Rectal smooth muscle tissue (tissue), 1 donor: ENCODE results near the gene PERCC1.

Experiments
- H3K27ac ChIP-seq: one replicate; pipeline ENCODE4 v1.7.0; 2013; ENCODE audit warnings: low read depth, low read length, inconsistent platforms
- H3K27me3 ChIP-seq: one replicate; pipeline ENCODE4 v1.7.0; 2013; ENCODE audit warnings: low read length; ENCODE audit not compliant: control insufficient read depth, insufficient read depth
- H3K36me3 ChIP-seq: one replicate; pipeline ENCODE4 v1.7.0; 2013; ENCODE audit warnings: low read length; ENCODE audit not compliant: control insufficient read depth, insufficient read depth
- H3K4me1 ChIP-seq: one replicate; pipeline ENCODE4 v1.7.0; 2013; ENCODE audit warnings: low read length; ENCODE audit not compliant: control insufficient read depth, insufficient read depth
- H3K4me3 ChIP-seq: one replicate; pipeline ENCODE4 v1.7.0; 2013; ENCODE audit warnings: low read length
- H3K9ac ChIP-seq: one replicate; pipeline ENCODE4 v1.7.0; 2013; ENCODE audit warnings: low read length

The PERCC1 gene

DNA sequence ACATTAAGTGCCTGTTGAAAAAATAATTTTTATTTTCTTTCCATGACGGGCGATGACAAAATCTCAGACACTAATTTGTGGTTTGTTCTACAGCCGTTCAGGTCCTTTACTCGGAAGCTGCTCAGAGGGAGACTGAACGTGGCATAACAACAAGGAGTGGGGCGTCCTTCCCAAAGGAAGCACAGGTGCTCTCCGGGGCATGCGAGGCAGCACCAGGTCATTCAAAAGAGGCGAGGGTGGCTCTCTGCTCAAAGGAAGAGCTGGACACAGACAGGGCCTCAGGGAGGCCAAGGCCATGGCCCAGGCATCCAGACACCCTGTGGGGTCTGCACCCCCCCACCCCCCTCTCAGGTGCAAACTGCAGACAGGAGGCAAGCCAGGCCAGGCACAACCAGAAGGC lies 32.5 kb upstream of the PERCC1 start:
- H3K9ac ChIP-seq: no peak overlapping the region
- no peak overlapping the region for H3K4me3 ChIP-seq
- no peaks in the 10 kb centered on the region for H3K4me1 ChIP-seq
- H3K36me3 ChIP-seq: peaks cover 30% of the 10 kb centered on the region
- H3K27ac ChIP-seq: no peak overlapping the region
- H3K27me3 ChIP-seq: no peaks in the 10 kb centered on the region

DNA sequence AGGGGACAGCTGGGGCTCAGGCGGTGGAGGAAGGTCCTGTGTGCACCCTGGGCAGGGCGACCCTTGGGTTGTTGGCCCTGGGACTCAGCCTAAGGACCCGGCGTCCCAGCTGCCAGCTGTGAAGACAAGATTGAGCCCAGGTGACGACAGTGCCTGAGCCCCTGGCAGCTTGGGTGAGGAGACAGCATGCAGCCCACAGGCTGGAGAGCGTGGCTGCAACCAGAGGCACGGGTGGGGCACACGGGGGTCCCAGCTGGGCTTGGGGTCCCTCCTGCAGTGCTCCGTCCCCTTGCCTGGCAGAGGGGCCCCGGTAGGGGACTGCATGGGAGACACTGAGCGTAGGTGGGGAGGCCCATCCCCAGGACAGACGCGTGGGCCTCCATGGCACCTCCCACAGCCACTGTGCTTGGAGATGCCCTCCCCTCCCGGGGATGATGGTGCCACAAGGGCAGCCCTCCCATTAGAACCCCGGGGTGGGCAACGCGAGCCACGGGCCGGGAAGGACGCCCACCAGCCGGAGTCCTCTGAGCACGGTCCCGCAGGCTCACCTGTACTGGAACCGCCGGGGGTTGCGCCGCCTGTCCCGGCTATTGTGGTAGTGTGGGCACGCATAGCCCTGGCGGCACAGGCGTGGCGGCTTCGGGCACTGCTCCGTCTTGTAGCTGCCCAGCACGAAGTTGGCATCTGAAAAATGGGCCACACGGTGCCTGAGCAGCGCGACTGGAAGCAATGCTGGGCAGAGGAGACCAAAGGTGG lies 31.9 kb upstream of the PERCC1 start:
- no peaks in the 10 kb centered on the region for H3K4me1 ChIP-seq
- H3K4me3 ChIP-seq: no peak overlapping the region
- H3K27ac ChIP-seq: no peak overlapping the region
- no peaks in the 10 kb centered on the region for H3K27me3 ChIP-seq
- peaks cover 23% of the 10 kb centered on the region for H3K36me3 ChIP-seq
- H3K9ac ChIP-seq: no peak overlapping the region

DNA sequence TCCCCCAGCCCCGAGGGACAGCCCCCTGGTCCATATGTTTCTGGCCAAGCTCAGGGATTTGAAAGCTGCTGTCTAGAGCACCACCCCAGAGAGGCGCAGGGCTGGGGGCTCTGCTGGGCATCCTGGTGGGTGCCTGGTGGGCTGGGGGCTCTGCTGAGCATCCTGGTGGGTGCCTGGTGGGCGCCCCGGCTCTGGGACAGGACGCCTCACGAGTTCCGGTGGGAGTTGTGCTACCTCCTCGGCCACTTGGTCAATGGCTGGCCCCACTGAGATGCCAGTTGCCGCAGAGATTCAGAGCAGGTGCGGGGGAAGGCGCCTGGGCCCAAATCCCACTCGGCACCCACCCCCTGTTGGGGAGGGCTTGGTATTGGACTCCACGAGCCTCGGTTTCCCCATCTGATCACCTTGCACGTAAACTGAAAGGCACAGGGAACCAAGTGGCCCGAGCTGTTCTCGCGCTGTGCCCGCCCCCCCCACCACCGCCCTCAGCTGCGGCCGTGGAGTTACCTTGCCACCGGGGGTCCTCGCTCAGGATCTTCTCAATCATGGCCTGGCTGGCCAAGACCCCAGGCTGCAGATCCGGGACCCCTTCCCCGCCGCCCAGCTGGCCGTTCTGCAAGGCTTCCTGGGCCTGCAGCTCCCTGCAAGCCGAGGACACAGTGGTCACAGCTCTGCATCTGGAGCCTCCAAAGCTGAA lies 29.7 kb upstream of the PERCC1 start:
- Histone ChIP-seq H3K27me3 (no peaks in the 10 kb centered on the region), H3K9ac (no peak overlapping the region), H3K4me1 (no peaks in the 10 kb centered on the region), H3K36me3 (peaks cover 23% of the 10 kb centered on the region), H3K27ac (no peak overlapping the region), H3K4me3 (no peak overlapping the region)

DNA sequence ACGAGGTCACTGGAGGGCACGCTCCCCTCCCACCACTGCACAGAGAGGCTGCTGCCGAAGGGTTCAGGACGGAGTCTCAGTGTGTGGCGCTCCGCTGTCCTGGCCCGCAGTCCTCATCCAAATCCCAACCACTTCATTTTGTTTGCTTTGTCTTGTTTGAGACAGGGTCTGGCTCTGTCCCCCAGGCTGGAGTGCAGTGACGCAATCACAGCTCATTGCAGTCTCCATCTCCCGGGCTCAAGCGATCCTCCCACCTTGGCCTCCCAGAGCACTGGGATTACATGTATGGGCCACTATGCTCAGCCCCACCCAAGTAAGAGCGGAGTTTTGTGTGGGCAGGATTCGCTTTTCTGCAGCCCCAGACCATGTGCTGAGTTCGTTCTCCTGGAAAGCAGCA lies 29.1 kb upstream of the PERCC1 start:
- Histone ChIP-seq H3K4me3 (no peak overlapping the region), H3K27me3 (no peaks in the 10 kb centered on the region), H3K4me1 (no peaks in the 10 kb centered on the region), H3K27ac (no peak overlapping the region), H3K9ac (no peak overlapping the region), H3K36me3 (peaks cover 22% of the 10 kb centered on the region)

DNA sequence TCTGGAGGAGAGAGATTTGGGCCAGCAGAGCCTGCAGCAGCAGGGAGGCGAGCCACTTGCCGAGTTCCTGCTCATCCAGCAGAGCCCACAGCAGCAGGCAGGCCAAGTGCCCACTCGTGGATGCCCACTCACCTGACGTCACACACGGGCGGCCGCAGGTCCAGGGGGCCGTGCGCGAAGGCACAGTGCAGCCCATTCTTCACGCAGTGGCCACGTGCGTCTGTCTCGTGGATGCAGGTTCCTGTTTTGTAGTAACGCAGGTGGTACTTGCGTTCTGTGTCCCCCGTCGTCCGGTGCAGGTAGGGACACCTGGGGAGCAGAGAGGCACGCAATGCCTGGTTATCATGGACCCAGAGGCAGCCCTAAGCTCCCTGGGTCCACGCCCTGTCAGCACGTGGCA lies 27.8 kb upstream of the PERCC1 start:
- H3K27ac ChIP-seq: no peak overlapping the region
- no peak overlapping the region for H3K9ac ChIP-seq
- H3K36me3 ChIP-seq: peaks cover 19% of the 10 kb centered on the region
- peaks cover 3% of the 10 kb centered on the region for H3K4me1 ChIP-seq
- H3K27me3 ChIP-seq: no peaks in the 10 kb centered on the region
- H3K4me3 ChIP-seq: no peak overlapping the region

DNA sequence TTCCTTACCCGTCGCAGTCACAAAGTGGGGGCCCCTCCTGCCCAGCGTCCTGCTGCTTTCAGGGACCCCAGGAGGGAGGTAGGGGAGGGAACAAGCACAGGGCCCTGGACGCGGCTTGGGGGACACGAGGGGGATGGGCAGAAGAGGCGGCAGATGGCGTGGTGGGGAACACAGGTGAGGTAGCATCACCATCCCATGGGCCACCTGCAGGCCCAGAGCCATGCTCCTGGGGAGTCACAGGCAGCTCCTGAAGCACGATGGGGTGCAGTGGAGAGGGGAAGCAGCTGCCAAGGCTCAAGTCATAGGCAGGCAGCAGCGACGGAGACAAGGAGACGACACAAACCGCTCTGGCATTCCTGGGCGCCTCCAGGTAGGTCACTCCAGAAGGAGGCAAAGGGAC lies 27.1 kb upstream of the PERCC1 start:
- Histone ChIP-seq H3K4me3 (no peak overlapping the region), H3K27me3 (no peaks in the 10 kb centered on the region), H3K4me1 (peaks cover 5% of the 10 kb centered on the region), H3K27ac (no peak overlapping the region), H3K9ac (no peak overlapping the region), H3K36me3 (peaks cover 17% of the 10 kb centered on the region)

DNA sequence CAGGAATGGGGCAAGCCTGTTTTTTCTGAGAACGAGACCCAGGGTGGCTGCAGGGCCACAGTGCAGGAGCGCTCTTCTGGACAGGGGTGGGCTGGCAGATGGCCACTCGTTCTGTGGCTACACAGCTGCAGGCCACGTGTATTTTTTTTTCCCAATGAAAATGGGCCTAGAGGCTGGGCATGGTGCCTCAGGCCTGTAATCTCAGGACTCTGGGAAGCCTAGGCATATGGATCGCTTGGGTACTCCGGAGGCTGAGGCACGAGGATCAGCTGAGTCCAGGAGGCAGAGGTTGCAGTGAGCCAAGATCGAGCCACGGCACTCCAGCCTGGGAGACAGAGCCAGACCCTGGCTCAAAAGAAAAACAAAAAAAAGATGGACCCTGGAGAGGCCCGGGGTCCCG lies 23.1 kb upstream of the PERCC1 start:
- Histone ChIP-seq H3K4me1 (peaks cover 5% of the 10 kb centered on the region), H3K27me3 (no peaks in the 10 kb centered on the region), H3K27ac (peak overlapping the region; percentile 32), H3K9ac (no peak overlapping the region), H3K36me3 (peaks cover 8% of the 10 kb centered on the region), H3K4me3 (peak overlapping the region; percentile 51)

DNA sequence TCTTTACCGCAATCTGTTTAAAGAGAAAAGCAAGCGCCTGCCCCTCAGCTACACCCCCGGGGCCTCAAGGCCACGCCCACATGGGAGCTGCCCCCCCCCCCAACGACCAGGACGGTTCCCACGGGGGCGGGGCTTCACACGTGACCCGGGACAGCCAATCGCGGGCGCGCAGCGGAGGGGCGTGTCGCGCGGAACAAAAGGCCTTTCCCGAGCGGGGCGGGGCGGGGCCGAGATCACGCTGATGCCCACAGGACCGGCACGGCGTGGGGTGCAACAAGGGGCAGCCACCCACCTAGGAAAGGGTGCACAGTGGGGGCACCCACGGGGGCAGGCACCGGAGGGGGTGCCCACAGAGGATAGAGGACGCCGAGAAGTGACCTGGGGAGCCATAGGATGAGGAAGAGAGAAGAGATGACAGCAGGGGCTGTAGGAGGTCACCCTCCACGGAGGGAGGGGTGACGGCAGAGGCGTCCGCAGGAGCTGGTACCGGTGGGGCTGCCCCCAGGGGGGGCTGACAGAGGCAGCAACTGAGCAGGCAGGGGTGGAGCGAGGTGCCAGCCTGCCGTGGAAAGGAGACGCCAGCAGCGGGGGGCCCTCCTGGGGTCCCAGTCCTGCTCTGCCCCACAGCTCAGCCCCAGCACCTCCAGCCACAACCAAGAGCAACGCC lies 22.6 kb upstream of the PERCC1 start:
- Histone ChIP-seq H3K36me3 (peaks cover 9% of the 10 kb centered on the region), H3K27ac (no peak overlapping the region), H3K27me3 (no peaks in the 10 kb centered on the region), H3K4me1 (peaks cover 5% of the 10 kb centered on the region), H3K4me3 (peak overlapping the region; percentile 30), H3K9ac (no peak overlapping the region)

DNA sequence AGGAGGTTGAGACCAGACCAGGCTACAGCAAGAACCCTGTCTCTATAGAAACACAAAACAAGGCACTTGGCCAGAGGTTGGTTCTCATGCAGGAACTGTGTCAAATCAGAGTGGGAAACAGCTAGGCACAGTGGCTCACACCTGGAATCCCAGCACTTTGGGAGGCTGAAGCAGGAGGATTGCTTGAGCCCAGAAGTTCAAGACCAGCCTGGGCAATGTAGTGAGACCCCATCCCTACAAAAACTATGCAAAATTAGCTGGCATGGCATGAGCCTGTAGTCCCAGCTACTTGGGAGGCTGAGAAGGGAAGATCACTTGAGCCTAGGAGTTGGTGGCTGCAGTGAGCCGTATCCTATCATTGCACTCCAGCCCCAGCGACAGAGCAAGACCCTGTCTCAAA lies 18.0 kb upstream of the PERCC1 start:
- Histone ChIP-seq H3K27ac (no peak overlapping the region), H3K36me3 (peaks cover 9% of the 10 kb centered on the region), H3K9ac (no peak overlapping the region), H3K27me3 (no peaks in the 10 kb centered on the region), H3K4me1 (peaks cover 3% of the 10 kb centered on the region), H3K4me3 (no peak overlapping the region)

DNA sequence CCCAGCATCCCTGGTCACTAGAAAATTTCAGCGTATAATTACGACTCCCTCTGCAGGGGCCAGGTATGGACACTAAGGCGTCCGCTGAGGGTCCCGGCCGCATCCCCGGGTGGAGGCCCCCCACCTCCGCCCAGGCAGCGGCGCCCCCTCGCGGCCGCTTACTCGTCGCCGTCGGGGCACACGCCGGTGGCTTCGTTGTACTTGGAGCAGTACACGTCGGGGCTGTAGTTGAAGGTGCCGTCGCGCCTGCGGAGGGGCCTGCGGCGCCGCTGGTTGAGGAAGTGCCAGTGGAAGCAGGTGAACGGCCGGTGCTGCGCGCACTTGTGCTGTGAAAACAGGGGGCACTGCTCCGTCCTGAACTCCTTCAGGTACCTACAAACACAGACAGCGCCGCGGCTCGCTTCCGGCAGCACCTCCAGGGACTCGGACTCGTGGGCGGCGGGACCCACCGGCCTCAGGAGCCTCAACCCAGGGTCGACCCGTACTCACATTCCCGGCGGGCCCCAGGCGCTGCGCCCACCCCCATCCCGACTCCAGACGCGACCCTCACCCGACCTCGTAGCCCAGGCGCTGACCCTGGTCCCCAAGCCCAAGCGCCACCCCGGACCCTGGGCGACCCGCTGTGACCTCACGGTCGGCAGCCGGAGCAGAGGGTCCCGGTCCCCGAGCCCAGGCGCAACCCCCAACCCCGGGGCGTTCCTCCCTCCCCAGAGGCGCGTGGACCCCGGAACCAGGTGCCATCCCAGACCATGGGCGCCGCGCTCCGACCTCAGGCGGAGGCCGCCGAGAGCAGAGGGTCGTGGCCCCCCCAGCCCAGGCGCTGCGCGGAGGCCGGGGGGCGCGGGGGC lies 17.0 kb upstream of the PERCC1 start:
- no peaks in the 10 kb centered on the region for H3K4me1 ChIP-seq
- H3K27ac ChIP-seq: peak overlapping the region; percentile 70
- H3K9ac ChIP-seq: peak overlapping the region; percentile 80

DNA sequence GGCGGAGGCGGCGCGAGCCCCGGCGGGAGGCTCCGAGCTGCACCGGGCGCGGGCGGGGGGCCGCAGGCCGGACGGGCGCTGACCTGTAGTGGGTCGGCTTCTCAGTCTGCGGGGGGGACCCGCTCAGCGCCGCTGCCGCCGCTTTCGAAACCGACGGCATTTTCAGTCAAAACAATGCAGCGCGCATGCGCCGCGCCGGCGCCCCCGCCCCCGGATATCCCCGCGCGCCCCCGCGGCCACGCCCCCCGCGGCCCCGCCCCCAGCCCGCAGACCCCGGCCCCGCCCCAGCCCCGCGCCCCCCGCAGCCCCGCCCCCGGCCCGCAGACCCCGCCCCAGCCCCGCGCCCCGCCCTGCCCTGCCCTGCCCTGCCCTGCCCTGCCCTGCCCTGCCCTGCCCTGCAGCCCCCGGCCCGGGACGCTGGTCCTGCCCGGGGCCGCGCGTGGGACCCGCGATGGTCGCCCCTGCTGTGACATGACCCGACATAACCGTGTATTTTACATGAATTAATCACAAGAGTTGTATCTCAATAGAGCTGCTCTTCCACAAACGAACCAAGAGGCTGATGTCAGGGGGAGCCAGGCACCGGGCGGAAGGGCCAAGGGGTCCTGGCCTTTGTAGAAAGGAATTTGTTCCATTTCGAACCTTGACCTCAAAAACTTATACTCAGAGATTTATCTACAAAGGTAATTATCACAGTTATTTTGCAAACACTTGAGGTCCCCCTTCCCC lies 16.2 kb upstream of the PERCC1 start, which contains the start of gene UNKL:
UNKL (minus strand) TSS at position 173 of the 729 bp plus-strand sequence; CDS start at position 160, 13 bp downstream.
- H3K36me3 ChIP-seq: peaks cover 9% of the 10 kb centered on the region
- H3K27ac ChIP-seq: peak within 1 kb of the TSS; percentile 92
- H3K27me3 ChIP-seq: no peaks in the 10 kb centered on the region
- peak within 1 kb of the TSS; percentile 80 for H3K9ac ChIP-seq
- peaks cover 1% of the 10 kb centered on the region for H3K4me1 ChIP-seq
- peak within 1 kb of the TSS; percentile 92 for H3K4me3 ChIP-seq

More for the DNA sequence above, 17.0 kb upstream of the PERCC1 start:
- Histone ChIP-seq H3K36me3 (peaks cover 9% of the 10 kb centered on the region), H3K4me3 (peak overlapping the region; percentile 92), H3K27me3 (no peaks in the 10 kb centered on the region)
